ENCODE data around the gene TSC22D1. TPM values are rescaled to one million over a fixed set of nuclear protein-coding genes. Genes with fewer than 3 reads are reported as not detected.

TSC22D1 gene
- total RNA-seq, 4 donors from 2014 or later, result 199 to 263 (median 248) TPM

DNA sequence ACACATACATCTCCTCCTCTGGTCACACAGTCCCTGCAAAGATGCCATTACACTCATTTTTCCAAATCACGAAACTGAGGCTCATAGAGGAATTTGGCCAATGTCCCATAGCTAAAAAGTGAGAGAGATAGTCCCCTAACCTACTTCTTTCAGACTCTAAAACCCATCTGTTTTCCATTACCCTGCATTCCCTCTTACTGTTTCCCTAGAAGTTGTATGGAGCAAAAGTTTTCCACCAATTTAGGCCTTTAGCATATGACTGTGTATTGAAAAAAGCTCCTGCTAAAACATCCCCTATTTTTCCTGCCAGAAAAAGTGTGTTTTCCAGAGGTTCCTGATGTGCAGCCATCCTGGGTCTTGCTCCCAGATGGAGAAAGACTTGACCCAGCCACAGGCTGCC lies 186.3 kb downstream of the TSC22D1 start:
- H3K27me3 ChIP-seq, result no peaks in the 10 kb centered on the region
- H3K27ac ChIP-seq (replicated peaks in 1 of 4), result no peak overlapping the region
- 90% methylated on average over 1 of the region's 1 CpG for WGBS
- TF ChIP-seq POLR2A (IDR thresholded peaks at IDR 0.05; ENCODE audit: low read depth), result no peak
- H3K36me3 ChIP-seq, result peaks cover 0 to 9% (median 0%) of the 10 kb centered on the region in 4 donors
- no peak for DNase-seq (ENCODE audit: extremely low spot score)
- no peak overlapping the region for H3K4me3 ChIP-seq
- H3K4me1 ChIP-seq, result peaks cover 3 to 8% (median 7%) of the 10 kb centered on the region in 4 donors
- intact Hi-C loops (cut with DNase I), result no loop called here
- H3K9me3 ChIP-seq, result no peaks in the 10 kb centered on the region

DNA sequence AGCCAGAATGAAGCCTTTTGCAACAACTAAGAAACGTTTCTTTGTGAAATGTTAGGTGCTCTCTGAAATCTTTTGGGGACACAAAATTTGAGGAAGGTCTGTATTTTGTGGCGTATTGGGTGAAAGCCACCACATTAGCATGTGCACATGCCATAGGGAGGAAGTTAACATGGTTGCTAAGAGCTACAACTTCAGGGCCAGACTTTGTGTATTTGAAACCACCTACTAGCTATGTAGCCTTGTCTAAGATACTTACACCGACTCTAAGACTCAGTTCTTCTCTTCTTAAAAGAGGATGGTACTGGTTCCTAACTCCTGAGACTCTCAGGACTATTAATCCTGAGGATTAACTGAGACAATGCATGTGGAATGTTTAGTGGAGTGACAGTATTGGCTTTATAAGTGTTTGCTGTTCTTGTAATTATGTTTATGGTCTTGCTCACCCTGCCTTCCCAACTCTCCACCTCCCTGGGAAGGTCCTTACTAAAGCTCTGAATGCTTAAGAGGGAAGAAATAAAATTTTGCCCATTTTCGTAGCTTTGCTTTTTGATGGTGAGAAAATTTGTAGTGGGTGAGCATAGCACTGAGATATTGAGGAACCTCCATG lies 187.0 kb downstream of the TSC22D1 start:
- H3K9me3 ChIP-seq, result no peaks in the 10 kb centered on the region
- intact Hi-C loops (cut with DNase I), result no loop called here
- WGBS, result 77% methylated on average over 4 of the region's 4 CpGs
- H3K27ac ChIP-seq (replicated peaks in 1 of 4), result no peak overlapping the region
- peaks cover 0 to 8% (median 5%) of the 10 kb centered on the region in 4 donors for H3K4me1 ChIP-seq
- no peak overlapping the region for H3K4me3 ChIP-seq
- no peak for DNase-seq (ENCODE audit: extremely low spot score)
- TF ChIP-seq CTCF (IDR thresholded peaks at IDR 0.05) (no peak), POLR2AphosphoS5 (IDR thresholded peaks at IDR 0.05) (no peak), EP300 (IDR thresholded peaks at IDR 0.05) (no peak), POLR2A (IDR thresholded peaks at IDR 0.05; ENCODE audit: low read depth) (no peak)
- peaks cover 0 to 9% (median 0%) of the 10 kb centered on the region in 4 donors for H3K36me3 ChIP-seq
- H3K27me3 ChIP-seq, result no peaks in the 10 kb centered on the region

DNA sequence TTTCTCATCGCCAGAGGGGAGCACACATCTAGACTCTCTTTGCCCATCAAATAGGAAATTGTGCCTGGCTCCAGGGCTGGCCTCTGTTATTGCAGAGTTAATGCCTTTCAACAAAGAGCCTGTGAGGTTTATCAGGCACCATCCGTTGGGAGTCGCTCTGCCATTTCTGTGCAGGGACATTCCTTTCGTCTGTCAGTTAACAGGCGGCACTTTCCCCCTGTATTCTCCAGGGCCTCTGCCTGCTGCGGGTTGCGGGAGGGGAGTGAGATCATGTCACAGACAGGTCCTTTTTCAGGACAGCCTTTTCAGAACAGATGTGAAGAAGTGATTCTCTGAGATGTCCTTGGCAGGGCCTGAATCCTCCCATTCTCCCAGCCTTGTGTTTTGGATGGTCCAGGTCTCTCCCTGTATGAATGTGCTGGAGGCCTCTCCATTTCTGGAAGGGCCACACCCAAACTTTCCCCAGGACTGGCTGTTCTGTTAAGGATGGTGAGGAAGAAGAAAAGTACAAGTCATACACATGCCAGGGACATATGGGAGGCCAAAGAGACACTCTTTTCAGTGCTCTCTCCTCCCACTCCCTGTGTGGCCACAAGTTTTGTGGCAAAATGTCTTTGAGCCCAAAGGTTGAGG lies 187.6 kb downstream of the TSC22D1 start:
- TF ChIP-seq POLR2AphosphoS5 (IDR thresholded peaks at IDR 0.05) (no peak), CTCF (IDR thresholded peaks at IDR 0.05) (no peak), POLR2A (IDR thresholded peaks at IDR 0.05; ENCODE audit: low read depth) (no peak), EP300 (IDR thresholded peaks at IDR 0.05) (no peak)
- DNase-seq (ENCODE audit: extremely low spot score), result no peak
- no peaks in the 10 kb centered on the region for H3K27me3 ChIP-seq
- WGBS, result 77% methylated on average over 7 of the region's 7 CpGs
- no peaks in the 10 kb centered on the region for H3K9me3 ChIP-seq
- H3K4me3 ChIP-seq, result no peak overlapping the region
- H3K36me3 ChIP-seq, result peaks cover 0 to 9% (median 0%) of the 10 kb centered on the region in 4 donors
- H3K4me1 ChIP-seq, result peaks cover 0 to 5% (median 3%) of the 10 kb centered on the region in 4 donors
- H3K27ac ChIP-seq (replicated peaks in 1 of 4), result no peak overlapping the region
- intact Hi-C loops (cut with DNase I), result no loop called here

- no peak for DNase-seq (ENCODE audit: extremely low spot score)
- Histone ChIP-seq H3K4me1 (peaks cover 0 to 7% (median 0%) of the 10 kb centered on the region in 4 donors), H3K36me3 (peaks cover 0 to 9% (median 0%) of the 10 kb centered on the region in 4 donors), H3K27ac (replicated peaks in 1 of 4) (no peak overlapping the region), H3K27me3 (no peaks in the 10 kb centered on the region), H3K4me3 (no peak overlapping the region), H3K9me3 (no peaks in the 10 kb centered on the region)
- 74% methylated on average over 7 of the region's 7 CpGs for WGBS
- TF ChIP-seq CTCF (IDR thresholded peaks at IDR 0.05), result no peak
- no peak for TF ChIP-seq EP300 (IDR thresholded peaks at IDR 0.05)
- TF ChIP-seq POLR2AphosphoS5 (IDR thresholded peaks at IDR 0.05), result no peak
- no peak for TF ChIP-seq POLR2A (IDR thresholded peaks at IDR 0.05; ENCODE audit: low read depth)
- intact Hi-C loops (cut with DNase I), result no loop called here
These were observed 189.1 kb downstream of the TSC22D1 start for GRCh38 chr13:44386913-44387556.

- Histone ChIP-seq H3K4me3 (no peak overlapping the region), H3K36me3 (peaks cover 0 to 16% (median 0%) of the 10 kb centered on the region in 4 donors), H3K27ac (replicated peaks in 1 of 4) (no peak overlapping the region), H3K9me3 (no peaks in the 10 kb centered on the region), H3K4me1 (peaks cover 0 to 7% (median 0%) of the 10 kb centered on the region in 4 donors), H3K27me3 (no peaks in the 10 kb centered on the region)
- 86% methylated on average over 6 of the region's 6 CpGs for WGBS
- DNase-seq (ENCODE audit: extremely low spot score), result no peak
- TF ChIP-seq CTCF (IDR thresholded peaks at IDR 0.05) (no peak), POLR2A (IDR thresholded peaks at IDR 0.05; ENCODE audit: low read depth) (no peak), EP300 (IDR thresholded peaks at IDR 0.05) (no peak), POLR2AphosphoS5 (IDR thresholded peaks at IDR 0.05) (no peak)
- intact Hi-C loops (cut with DNase I), result no loop called here
These were observed 190.3 kb downstream of the TSC22D1 start for GRCh38 chr13:44385847-44386246.
